Activated CD8-positive, alpha-beta memory T cell treated with anti-CD3 and anti-CD28 coated beads, Interleukin-2, amount 50 U/mL, for 1 hour (primary cell): ENCODE measurements around the gene DGCR6L.
"Not testable (repeated sequence)": the region's sequence is repeated elsewhere in the genome, so short reads cannot be mapped to it uniquely, and the experiment has no call there.

Experiments used
- DNase-seq: peaks from one replicate; pipeline ENCODE4 v3.0.0-alpha.2; 2020; ENCODE audit errors: extremely low read depth

The DGCR6L gene

GRCh38 chr22:20319745-20320658 lies at the start of gene DGCR6L:
TSS of gene DGCR6L (minus strand) at chr22:20320060. CDS start at chr22:20319988, 72 bp downstream.
- DNase-seq, result peak; percentile 89

GRCh38 chr22:20368875-20369274 lies 49.0 kb upstream of the DGCR6L start:
- DNase-seq, result not testable (repeated sequence)

GRCh38 chr22:20366841-20367240 lies 47.0 kb upstream of the DGCR6L start:
- DNase-seq, result not testable (repeated sequence)

GRCh38 chr22:20364335-20365260 lies 44.7 kb upstream of the DGCR6L start:
- DNase-seq, result not testable (repeated sequence)

- DNase-seq, result not testable (repeated sequence)
Observed at GRCh38 chr22:20362403-20362802, 42.5 kb upstream of the DGCR6L start.

GRCh38 chr22:20361752-20362229 lies 41.9 kb upstream of the DGCR6L start:
- DNase-seq, result not testable (repeated sequence)

GRCh38 chr22:20360866-20361751 lies 41.2 kb upstream of the DGCR6L start:
- DNase-seq, result not testable (repeated sequence)

GRCh38 chr22:20360261-20360660 lies 40.4 kb upstream of the DGCR6L start:
- DNase-seq, result not testable (repeated sequence)

- DNase-seq, result not testable (repeated sequence)
Observed at GRCh38 chr22:20358503-20359239, 38.8 kb upstream of the DGCR6L start.

GRCh38 chr22:20357967-20358366 lies 38.1 kb upstream of the DGCR6L start:
- not testable (repeated sequence) for DNase-seq

- not testable (repeated sequence) for DNase-seq
Observed at GRCh38 chr22:20356906-20357305, 37.0 kb upstream of the DGCR6L start.

GRCh38 chr22:20355939-20356636 lies 36.2 kb upstream of the DGCR6L start:
- not testable (repeated sequence) for DNase-seq

GRCh38 chr22:20354238-20354975 lies 34.5 kb upstream of the DGCR6L start:
- no peak for DNase-seq

- not testable (repeated sequence) for DNase-seq
Observed at GRCh38 chr22:20352536-20352935, 32.7 kb upstream of the DGCR6L start.

GRCh38 chr22:20346553-20346952 lies 26.7 kb upstream of the DGCR6L start:
- not testable (repeated sequence) for DNase-seq

GRCh38 chr22:20338291-20338690 lies 18.4 kb upstream of the DGCR6L start:
- DNase-seq, result not testable (repeated sequence)

- DNase-seq, result not testable (repeated sequence)
Observed at GRCh38 chr22:20337807-20338206, 17.9 kb upstream of the DGCR6L start.

- DNase-seq, result not testable (repeated sequence)
Observed at GRCh38 chr22:20336561-20336960, 16.7 kb upstream of the DGCR6L start.

GRCh38 chr22:20328569-20328930 lies 8.7 kb upstream of the DGCR6L start:
- DNase-seq, result not testable (repeated sequence)
